Activated T-cell treated with anti-CD3 and anti-CD28 coated beads for 4 hours (primary cell): Measurements from ENCODE around the gene MYCN.
A peak's percentile ranks its signal among the peaks of the same experiment; 100 is the strongest.
"Not testable (repeated sequence)": the region's sequence is repeated elsewhere in the genome, so short reads cannot be mapped to it uniquely, and the experiment has no call there.

ENCODE experiments used
- DNase-seq: peaks from one replicate; pipeline ENCODE4 v3.0.0-alpha.2; 2020

The MYCN gene

DNA sequence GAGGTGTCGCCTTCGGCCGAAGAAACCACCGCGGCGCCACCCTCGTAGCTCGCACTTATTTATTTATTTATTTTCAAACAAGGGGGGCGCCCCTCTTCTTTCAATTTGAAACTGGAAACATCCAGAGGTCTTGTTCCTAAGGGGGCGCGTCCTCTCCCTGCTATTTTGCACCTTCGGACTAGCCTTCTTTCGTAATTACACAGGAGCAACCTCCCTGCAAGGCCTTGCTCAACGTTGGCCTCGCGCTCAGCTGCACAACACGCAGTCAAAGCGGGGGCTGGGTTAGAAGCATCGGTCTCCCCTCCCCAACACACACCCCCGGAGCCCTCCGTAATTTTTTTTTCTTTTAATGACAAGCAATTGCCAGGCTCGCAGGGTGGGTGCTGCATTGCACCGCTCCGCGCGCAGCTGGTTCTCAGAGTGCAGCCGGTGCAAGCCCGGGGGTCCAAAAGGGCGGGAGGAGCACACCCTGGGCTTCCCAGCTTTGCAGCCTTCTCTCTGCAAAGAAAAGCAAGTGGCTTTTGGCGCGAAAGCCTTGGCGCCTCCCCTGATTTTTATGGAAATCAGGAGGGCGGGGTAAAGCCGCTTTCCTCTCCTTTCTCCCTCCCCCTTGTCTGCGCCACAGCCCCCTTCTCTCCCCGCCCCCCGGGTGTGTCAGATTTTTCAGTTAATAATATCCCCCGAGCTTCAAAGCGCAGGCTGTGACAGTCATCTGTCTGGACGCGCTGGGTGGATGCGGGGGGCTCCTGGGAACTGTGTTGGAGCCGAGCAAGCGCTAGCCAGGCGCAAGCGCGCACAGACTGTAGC, at the start of gene MYCN:
TSS of gene MYCN (plus strand) at position 697 of the 807 bp plus-strand sequence. CDS start 1,515 bp downstream, outside the sequence.
- peak; percentile 27 for DNase-seq

DNA sequence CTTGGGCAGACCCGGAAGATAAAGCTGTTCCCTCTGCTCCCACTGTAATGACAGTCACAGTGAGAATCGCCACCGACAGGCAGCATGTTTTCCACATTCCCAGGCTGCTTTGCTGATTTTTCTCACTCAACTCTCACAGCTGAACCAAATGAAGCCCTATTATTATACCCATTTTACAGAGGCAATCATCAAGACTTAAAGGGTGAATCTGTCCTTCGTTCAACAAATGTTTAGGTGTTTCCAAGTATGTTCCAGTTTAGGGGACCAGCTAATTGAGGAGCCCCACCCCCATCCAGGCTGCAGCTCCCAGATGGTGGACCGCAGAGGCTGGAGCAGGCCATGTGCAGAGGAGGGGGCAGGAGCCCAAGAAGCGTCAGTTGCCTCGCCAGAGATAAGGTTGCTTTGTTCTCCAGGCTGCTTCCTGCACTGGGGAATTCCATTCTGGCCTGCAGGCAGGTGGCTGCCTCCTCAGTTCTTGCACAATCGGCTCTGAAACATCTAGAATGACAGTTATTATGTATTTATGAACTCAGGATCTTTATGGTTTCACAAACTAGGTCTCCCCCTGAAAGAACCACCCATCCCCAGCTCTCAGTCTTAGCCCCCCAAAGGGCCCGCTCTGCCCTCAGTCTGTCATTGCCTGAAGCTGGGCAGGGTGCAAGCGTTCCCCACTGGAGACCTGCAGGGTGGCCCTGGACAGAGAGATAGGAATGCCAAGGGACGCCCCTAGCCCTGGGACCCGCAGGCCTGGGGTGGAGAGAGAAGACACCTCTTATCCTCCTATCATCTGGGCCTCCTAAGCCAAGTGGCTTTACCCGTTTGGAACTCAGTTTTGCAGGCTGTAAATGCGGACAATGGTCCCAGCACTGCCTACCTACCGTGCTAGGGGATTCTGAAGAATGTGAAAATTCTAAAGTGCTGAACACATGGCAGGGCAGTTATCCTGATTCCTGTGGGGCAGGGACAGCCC, 49.1 kb upstream of the MYCN start:
- no peak for DNase-seq

DNA sequence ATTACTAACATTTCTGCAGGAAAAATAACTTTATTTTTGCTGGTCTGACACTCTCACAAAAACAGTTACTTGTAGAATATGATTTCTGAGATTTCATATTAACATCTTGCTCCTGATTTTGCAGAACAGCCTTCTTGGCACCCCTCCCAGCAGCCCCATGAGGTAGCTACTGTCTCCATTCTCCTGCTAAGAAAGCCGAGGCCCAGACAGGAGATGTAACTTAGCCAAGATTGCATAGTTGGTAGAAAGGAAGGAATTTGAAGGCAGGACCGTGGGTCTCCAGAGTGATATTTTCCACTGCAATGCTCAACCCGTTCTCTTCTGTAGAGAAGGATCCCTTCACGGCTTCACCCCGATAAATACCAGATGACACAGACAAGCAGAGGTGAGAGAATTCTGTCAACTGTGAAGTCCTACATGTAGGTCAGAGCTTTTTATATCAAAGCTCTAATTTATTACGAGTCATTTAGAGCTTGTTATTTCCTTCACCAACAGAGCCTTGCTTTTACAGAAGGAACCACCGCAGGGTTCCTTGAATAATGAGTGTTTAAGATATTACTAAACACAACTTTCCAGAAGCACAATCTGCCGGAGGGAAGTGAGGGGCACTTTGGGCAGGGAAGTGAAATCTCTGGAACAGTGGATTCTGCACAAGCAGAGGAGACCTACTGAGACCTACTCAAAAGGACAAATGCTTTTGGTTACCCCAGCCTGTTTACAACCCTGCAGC, 48.0 kb upstream of the MYCN start:
- no peak for DNase-seq

DNA sequence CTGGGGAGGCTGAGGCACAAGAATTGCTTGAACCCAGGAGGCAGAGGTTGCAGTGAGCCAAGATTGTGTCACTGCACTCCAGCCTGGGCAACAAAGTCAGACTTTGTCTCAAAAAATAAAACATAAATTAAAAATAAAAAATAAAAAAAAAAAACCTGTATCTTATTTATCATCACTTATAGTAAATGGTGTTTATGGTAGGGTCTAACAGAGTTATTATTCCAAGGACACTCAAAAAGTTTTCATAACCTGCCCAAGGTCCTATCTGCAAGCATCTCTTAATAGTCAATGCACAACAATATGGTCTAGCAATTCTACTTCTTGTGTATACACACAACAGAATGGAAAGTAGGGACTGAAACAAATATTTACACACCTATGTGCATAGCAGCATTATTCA, 47.3 kb upstream of the MYCN start:
- DNase-seq: no peak

DNA sequence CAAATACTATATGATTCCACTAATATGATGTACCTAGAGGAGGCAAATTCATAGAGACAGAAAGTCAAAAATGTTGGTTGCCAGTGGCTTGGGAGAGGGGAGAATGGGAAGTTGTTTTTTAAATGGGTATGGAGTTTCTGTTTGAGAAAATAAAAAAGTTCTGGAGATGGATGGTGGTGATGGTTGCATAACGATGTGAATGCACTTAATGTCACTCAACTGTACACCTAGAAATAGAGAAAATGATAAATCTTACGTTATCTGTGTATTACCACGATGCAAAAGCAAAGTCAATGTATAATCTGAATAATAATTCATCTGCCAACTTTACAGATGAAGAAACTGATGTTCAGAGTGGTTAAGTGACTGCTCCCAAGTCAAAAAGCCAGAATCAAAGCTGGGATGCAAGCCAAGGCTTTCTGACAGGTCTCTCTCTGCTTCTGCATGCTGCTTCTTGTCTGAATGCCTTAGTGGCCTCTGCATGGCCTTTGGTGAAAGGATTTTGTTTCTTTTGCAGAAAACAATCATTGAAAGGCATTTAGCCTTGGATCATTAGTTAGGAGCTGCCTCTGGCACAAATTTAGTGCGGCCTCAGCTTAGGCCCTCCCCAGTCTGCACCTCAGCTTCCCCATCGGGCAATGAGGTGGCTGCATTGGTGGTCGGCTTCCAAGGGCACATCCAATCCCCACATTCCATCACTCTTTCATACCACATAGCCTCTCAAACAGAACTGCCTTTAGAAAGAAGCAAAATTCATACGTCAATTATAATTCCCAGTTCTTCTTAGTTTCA, 46.5 kb upstream of the MYCN start:
- DNase-seq: no peak

DNA sequence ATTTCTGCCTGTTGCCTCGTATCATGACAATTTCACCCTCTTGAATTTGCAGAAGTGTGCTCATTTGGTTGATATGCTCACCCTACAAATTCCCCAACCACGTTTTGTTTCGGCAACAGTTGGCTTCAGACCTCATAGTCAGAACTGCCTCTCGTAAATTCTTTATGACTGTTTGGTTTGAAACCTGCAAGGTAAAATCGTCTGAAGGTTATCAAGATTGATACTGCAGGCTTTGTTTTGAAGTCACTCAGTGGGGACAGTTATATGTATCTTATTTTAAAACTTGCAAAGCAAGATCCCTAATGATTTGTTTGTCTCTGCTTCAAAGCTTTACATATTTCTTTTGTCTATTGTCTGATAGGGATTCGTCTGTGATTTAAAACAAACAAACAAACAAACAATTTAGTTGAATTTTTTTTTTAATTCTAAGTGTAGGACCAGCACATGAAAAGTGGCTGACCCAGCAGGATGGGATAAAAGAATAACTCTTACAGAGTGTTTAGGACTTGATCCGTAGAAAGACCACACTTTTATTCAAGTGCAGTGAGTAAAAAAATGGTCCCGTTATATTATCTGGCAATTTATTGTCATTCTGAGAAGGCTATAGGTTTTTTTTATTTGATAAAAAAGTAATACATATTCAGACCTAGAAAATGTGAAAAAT, 45.7 kb upstream of the MYCN start:
- no peak for DNase-seq

DNA sequence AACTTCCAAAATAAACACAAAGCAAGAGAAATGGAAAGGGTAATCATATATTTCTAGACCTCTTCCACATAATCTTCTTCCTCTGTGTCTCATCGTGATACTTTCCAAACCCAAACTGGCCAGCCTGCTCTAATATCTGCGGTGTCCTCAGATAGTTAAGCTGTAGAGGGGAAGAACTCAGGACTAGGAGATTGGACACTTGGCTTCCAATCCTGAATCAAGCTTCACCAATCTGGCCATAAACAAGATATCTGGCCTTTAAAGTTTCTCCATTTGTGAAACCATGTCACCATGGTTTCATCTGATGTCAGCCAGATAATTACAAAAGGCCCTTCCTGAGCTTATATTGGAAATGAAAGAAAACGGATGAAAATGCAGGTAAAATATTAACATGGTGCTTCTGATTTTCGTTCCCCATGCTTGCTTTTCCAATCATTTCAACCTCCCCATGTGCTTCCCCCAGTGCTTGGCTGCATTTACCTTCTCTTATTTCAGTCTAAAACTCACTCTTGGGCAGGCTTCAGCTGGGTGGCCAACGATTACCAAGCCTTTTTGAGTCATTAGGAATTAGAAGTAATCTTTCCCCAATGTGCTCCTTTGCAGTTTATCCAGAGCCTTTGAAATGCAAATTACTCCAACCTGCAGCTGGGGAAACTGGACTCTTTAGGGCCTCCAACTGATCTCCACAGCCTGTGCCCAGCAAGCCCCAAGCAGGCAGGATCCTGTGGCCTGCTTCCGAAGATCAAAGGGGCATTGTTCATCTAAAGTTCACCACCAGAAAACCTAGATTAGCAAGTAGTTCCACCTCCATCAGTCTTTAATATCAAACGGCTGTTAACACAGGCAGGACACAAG, 44.5 kb upstream of the MYCN start:
- DNase-seq: no peak

DNA sequence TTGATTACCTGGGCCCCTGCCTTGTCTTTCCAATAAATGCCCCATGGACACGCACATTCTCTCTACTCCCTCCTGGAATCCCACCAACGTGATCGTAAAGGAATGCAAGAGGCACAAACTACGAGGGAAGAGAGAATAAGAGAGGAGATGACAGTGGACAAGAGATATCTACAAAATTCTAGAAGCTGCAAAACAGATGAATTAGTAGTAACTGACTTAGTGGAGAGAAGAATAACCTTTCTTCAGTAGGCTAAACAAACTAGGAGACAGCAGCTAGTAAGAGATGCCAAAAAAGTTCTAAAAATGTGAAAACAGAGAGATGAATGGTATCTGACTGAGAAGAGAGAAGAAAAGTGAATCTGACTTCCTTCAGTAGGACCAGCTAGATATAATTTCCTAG, 43.5 kb upstream of the MYCN start:
- no peak for DNase-seq

DNA sequence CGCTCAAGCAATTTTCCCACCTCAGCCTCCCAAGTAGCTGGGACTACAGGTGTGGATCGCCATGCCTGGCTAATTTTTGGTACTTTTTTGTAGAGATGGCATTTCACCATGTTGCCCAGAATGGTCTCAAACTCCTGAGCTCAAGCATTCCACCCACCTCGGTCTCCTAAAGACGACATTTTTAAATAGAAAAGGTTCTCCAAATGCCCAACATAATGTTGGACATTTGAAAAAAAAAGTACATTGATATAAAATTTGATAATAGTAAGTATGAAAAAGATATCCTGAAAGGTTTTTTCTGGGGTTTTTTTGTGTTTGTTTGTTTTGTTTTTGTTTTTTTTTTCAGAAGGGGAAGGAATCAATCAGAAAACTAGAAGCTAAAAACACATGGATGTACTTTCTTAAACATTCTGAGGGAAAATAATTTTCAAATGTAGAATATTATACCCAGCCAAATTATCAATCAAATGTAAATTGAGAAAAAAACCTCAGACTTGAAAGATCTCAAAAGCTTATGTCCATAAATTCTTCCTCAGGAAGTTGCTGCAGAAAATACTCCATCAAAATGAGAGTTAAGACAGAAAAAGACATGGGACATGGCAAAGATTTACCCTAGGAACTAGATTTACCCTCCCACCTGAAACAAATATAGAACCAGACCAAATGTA, 42.8 kb upstream of the MYCN start:
- no peak for DNase-seq

DNA sequence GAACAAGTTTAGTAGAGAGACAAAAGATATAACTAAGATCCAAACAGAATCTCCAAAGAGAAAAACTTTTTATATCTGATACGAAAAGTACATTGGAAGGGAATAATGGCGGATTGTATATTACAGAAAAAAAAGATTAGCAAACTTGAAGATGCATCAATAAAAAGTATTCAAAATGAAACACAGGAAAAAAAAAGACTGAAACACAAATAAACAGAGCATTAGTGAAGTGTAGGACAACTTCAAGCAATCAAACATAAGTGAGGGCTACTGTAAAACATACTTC, 41.1 kb upstream of the MYCN start:
- no peak for DNase-seq

DNA sequence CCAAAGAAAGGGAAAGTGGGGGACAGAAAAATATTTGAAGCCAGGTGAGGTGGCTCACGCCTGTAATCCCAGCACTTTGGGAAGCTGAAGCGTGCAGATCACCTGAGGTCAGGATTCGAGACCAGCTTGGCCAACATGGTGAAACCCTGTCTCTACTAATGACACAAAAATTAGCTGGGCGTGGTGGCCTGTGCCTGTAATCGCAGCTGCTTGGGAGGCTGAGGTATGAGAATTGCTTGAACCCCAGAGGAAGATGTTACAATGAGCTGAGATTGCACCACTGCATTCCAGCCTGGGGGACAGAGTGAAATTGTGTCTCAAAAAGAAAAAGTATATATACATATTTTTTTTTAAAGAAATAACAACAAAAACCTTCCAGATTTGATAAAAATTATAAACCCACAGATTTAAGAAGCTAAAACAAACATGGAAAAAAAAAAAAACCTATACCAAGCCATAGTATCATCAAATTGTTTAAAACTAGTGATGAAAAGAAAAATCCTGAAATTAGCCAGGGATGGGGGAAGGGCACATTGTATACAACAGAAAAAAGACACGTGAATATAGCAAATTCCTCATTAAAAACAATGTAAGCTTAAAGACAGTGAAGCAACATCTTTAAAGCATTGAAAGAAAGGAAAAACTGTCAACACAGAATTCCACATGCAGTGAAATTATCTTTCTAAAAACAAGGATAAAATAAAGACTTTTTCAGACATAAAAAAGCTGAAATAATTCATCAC, 40.4 kb upstream of the MYCN start:
- DNase-seq: no peak

DNA sequence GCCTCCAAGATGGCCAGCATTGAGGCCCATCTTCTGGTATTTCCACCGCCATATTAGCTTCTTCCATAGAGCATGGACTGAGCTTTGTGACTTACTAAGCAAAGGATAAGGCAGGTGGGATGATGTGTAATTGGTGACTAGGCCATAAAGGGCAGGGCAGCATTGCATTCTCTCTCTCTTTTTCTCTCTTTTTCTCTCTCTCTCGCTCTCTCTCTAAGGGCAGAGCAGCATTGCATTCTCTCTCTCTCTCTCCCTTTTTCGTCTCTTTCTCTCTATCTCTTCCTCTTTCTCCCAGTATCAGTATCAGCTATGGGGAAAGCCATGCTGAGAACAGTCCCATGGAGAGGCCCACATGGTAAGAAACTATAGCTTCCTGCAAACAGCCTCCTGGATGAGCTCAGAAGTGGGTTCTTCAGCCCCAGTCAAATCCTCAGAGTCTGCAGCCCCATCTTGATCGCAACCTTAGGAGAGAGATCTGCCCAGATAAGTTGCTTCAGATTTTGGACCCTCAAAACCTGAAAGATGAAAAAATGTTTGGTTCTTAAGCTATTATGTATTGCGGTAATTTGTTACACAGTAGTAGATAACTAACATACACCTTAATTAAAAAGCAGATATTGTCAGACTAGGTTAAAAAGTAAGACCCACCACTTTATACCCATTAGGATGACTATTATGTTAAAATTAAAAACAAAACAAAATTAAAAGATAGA, 39.1 kb upstream of the MYCN start:
- no peak for DNase-seq

DNA sequence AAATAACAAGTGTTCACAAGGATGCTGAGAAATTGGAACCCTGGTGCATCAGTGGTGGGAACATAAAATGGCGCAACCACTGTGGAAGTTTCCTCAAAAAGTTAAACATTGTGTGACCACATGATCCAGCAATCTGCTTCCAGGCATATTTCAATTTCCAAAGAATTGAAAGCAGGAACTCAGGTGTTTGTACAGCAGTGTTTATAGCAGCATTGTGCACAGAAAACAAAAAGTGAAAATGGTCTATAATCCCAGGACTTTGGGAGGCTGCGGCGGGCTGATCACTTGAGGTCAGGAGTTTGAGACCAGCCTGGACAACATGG, 38.6 kb upstream of the MYCN start:
- DNase-seq: no peak

DNA sequence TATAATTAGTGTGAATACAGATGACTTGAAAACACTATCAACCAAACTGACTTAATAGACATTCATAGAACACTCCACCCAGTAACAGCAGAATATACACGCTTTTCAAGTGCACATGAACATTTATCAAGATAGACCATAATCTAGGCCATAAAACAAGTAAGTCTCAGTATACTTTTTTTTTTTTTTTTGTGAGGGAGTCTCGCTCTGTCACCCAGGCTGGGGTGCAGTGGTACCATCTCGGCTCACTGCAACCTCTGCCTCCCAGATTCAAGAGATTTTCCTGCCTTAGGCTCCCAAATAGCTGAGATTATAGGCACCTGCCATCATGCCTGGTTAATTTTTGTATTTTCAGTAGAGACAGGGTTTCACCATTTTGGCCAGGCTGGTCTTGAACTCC, 36.4 kb upstream of the MYCN start:
- DNase-seq: not testable (repeated sequence)

DNA sequence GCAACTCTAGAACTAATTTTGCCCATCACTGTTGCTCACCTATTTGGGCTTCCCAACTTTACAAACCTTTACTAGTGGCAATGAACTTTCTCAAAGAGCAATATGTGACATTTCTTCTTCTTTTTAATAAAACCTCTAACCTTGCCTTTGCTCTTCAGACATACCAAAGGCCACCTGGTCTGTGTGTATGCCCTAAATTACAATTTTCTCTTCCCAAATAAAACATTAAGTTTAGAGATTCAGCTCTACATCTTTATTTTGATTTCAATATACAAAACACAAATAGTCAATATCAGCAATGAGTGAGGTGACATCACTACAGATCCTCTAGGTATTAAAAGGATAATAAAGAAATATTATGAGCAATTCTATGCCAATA, 35.1 kb upstream of the MYCN start:
- no peak for DNase-seq

DNA sequence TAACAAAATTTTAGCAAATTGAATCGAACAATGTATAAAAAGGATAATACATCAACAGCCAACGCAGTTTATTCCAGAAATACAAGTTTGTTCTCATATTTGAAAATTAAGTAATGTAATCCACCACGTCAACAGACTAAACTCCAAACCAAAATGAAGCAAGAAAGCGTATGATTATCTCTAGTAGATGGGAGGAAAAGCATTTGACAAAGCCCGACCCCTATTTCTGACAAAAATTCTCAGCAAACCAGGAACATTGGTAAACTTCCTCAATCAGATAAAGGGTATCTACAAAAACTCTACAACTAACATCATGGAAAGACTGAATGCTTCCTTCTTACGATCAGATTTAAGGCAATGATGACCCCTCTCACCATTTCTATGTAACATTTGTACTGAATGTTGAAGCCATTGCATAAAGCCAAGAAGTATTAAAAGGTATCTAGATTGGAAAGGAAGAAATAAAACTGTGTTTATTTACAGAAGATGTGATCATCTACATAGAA, 34.3 kb upstream of the MYCN start:
- no peak for DNase-seq

DNA sequence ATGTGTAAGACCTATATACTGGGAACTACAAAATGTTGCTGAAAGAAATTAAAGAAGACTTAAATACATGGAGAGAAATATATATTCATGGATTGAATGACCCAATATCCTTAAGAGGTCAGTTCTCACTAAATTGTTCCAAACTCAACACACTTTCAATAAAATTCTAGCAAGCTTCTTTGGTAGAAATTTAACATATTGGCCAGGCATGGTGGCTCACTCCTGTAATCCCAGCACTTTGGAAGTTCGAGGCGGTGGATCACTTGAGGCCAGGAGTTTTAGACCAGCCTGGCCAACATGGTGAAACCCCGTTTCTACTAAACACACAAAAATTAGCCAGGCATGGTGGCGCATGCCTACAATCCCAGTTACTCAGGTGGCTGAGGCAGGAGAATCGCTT, 33.6 kb upstream of the MYCN start:
- no peak for DNase-seq

DNA sequence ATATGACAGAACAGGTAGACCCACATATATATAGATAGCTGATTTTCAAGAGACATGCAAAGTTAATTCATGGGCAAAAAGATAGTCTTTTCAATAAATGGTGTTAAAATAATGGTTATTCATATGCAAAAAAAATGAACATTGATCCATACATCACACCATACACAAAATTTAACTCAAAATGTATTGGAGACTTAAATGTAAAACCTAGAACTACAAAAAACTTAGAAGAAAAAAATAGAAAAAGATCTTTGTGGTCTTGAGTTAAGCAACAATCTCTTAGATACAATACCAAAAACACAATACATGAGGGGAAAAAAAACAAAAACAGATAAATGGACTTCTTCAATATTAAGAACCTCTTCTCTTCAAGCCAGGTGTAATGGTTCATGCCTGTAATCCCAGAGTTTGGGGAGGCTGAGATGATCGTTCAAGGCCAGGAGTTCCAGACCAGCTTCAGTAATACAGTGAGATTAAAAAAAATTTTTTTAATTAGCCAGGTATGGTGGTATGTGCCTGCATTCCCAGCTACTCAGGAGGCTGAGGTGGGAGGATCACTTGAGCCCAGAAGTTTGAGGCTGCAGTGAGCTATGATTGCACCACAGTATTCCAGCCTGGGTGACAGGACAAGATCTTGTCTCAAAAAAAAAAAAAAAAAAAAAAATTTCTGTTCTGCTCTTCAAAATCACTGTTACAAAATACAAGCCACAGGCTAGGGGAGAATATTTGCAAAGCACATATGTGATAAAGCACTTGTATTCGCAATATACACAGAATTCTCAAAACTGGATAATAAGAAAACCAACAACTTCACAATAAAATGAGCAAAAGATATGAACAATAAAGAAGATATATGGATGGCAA, 32.7 kb upstream of the MYCN start:
- DNase-seq: no peak
